Fibroblast of lung (primary cell): Measurements from ENCODE around the gene GSE1. TPM values are rescaled to one million over a fixed set of nuclear protein-coding genes. Genes with fewer than 3 reads are reported as not detected.

ENCODE experiments used
- DNase-seq, 2 donors: peaks; one replicate each; pipeline versions ENCODE4 v3.0.0 to v3.0.0-alpha.2; 2010; ENCODE audit warnings: low read depth in 2 of 2
- H2AFZ ChIP-seq: 2 replicates; pipeline ENCODE4 v1.5.1; 2012; ENCODE audit warnings: low read length, control low read depth, inconsistent platforms
- H3K27ac ChIP-seq: 2 replicates; pipeline ENCODE4 v1.5.1; 2011; ENCODE audit warnings: low read length, control low read depth; ENCODE audit not compliant: insufficient read depth
- H3K27me3 ChIP-seq: 2 replicates; pipeline ENCODE4 v1.5.1; 2011; ENCODE audit warnings: mild to moderate bottlenecking, low read length; ENCODE audit not compliant: control insufficient read depth, insufficient read depth
- H3K36me3 ChIP-seq: 2 replicates; pipeline ENCODE4 v1.5.1; 2011; ENCODE audit warnings: low read length; ENCODE audit not compliant: control insufficient read depth, insufficient read depth
- H3K4me1 ChIP-seq: 2 replicates; pipeline ENCODE4 v1.5.1; 2011; ENCODE audit warnings: low read length; ENCODE audit not compliant: control insufficient read depth, insufficient read depth; ENCODE audit errors: extremely low read depth
- H3K4me2 ChIP-seq: 2 replicates; pipeline ENCODE4 v1.5.1; 2011; ENCODE audit warnings: low read length, control low read depth; ENCODE audit not compliant: insufficient read depth; ENCODE audit errors: extremely low read depth
- H3K4me3 ChIP-seq, 4 experiments: fragments of 200-600 bp in 1 of 4; sonication (generic) in 1 of 4; replicated peaks in 1 of 4; 2 replicates each; pipeline ENCODE4 v1.5.1; 2011 to 2016; ENCODE audit warnings: low read length in 4 of 4, low read depth in 3 of 4, mild to moderate bottlenecking in 3 of 4, control low read depth in 2 of 4, inconsistent platforms in 1 of 4, mixed read lengths in 1 of 4; ENCODE audit not compliant: insufficient read depth in 1 of 4; ENCODE audit errors: control extremely low read depth in 1 of 4
- H3K79me2 ChIP-seq: 2 replicates; pipeline ENCODE4 v1.5.1; 2012; ENCODE audit warnings: mild to moderate bottlenecking, low read length, inconsistent platforms; ENCODE audit not compliant: control insufficient read depth, insufficient read depth
- H3K9ac ChIP-seq: 2 replicates; pipeline ENCODE4 v1.5.1; 2011; ENCODE audit warnings: mild to moderate bottlenecking, low read length, control low read depth; ENCODE audit not compliant: insufficient read depth
- H3K9me3 ChIP-seq: 2 replicates; pipeline ENCODE4 v1.5.1; 2012; ENCODE audit warnings: low read depth, low read length; ENCODE audit not compliant: control insufficient read depth, insufficient read depth
- H4K20me1 ChIP-seq: 2 replicates; pipeline ENCODE4 v1.5.1; 2011; ENCODE audit warnings: low read length; ENCODE audit not compliant: control insufficient read depth, insufficient read depth; ENCODE audit errors: extremely low read depth
- CTCF ChIP-seq, 2 donors: IDR thresholded peaks in 1 of 2; conservative IDR thresholded peaks in 1 of 2; 1 replicate in 1 of 2; 2 replicates in 1 of 2; pipeline ENCODE4 v1.5.1; 2011 to 2012; ENCODE audit warnings: low read length in 2 of 2, control low read depth in 1 of 2, inconsistent platforms in 1 of 2, low read depth in 1 of 2, mild to moderate bottlenecking in 1 of 2
- EZH2 ChIP-seq: IDR thresholded peaks from 2 replicates; pipeline ENCODE4 v1.5.1; 2012; ENCODE audit warnings: low read length, control low read depth, mild to moderate bottlenecking; ENCODE audit errors: missing control alignments
- polyA plus RNA-seq, 2 donors: library from polyadenylated mRNA; depleted of rRNA in 1 of 2; stranded (reverse) in 1 of 2; unstranded in 1 of 2; fragments of >200 nt; gene quantifications; 2 replicates each; pipeline ENCODE4 v1.2.1, GENCODE V29; 2011 to 2012; ENCODE audit warnings: missing spikeins in 1 of 2
- total RNA-seq: library from RNA; depleted of rRNA; stranded (reverse); fragments of >200 nt; gene quantifications from 2 replicates; pipeline ENCODE4 v1.2.1, GENCODE V29; 2014

GSE1 gene
- total and polyA plus RNA-seq, 2 donors (not counting 1 experiment from before 2014, with no cell fraction given), result 11.0 to 35.7 TPM

- no peaks in the 10 kb centered on the region for H3K79me2 ChIP-seq
Observed at GRCh38 chr16:85610446-85611193, 2.5 kb upstream of the GSE1 start.

DNA sequence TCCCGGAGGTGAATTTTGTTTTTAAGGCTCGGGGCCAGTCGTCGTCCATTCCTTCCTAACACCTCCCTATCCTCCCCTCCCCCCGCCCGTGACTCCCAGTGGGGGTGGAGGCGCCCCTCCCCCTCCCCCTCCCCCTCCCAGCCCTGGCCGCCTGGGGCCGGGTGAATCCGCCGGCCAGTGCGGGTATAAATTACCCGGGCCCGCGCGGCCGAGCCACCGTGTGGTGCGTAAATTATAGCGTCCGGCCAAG, 2.0 kb upstream of the GSE1 start:
- Histone ChIP-seq H3K27me3 (no peaks in the 10 kb centered on the region), H3K4me1 (peaks cover 27% of the 10 kb centered on the region), H2AFZ (no peak overlapping the region), H3K27ac (peak overlapping the region; percentile 91), H3K9ac (peak overlapping the region; percentile 71), H3K36me3 (no peaks in the 10 kb centered on the region), H3K9me3 (no peaks in the 10 kb centered on the region), H3K79me2 (no peaks in the 10 kb centered on the region), H3K4me3 (peak overlapping the region in 3 of 4 experiments; percentile 43 to 65 (median 43)), H4K20me1 (no peaks in the 10 kb centered on the region), H3K4me2 (peak overlapping the region; percentile 88)
- DNase-seq, result peak in 1 of 2 donors; percentile 15
- no peak for TF ChIP-seq CTCF (conservative IDR thresholded peaks at IDR 0.05 in 1 of 2, IDR thresholded peaks at IDR 0.05 in 1 of 2; ENCODE audit: low read depth in 1 of 2, low read length in 2 of 2)
- TF ChIP-seq EZH2, result no peak

More at GRCh38 chr16:85610446-85611193, 2.5 kb upstream of the GSE1 start:
- Histone ChIP-seq H4K20me1 (no peaks in the 10 kb centered on the region), H3K9me3 (no peaks in the 10 kb centered on the region), H3K4me3 (peak overlapping the region in 1 of 4 experiments; percentile 27), H3K27ac (peak overlapping the region; percentile 43), H3K4me1 (peaks cover 25% of the 10 kb centered on the region), H3K36me3 (no peaks in the 10 kb centered on the region), H2AFZ (no peak overlapping the region), H3K4me2 (peak overlapping the region; percentile 52), H3K9ac (no peak overlapping the region), H3K27me3 (no peaks in the 10 kb centered on the region)
- peak; percentile 74 to 79 for DNase-seq
- no peak for TF ChIP-seq EZH2
- TF ChIP-seq CTCF (conservative IDR thresholded peaks at IDR 0.05 in 1 of 2, IDR thresholded peaks at IDR 0.05 in 1 of 2; ENCODE audit: low read depth in 1 of 2, low read length in 2 of 2), result peak; percentile 81 to 86

DNA sequence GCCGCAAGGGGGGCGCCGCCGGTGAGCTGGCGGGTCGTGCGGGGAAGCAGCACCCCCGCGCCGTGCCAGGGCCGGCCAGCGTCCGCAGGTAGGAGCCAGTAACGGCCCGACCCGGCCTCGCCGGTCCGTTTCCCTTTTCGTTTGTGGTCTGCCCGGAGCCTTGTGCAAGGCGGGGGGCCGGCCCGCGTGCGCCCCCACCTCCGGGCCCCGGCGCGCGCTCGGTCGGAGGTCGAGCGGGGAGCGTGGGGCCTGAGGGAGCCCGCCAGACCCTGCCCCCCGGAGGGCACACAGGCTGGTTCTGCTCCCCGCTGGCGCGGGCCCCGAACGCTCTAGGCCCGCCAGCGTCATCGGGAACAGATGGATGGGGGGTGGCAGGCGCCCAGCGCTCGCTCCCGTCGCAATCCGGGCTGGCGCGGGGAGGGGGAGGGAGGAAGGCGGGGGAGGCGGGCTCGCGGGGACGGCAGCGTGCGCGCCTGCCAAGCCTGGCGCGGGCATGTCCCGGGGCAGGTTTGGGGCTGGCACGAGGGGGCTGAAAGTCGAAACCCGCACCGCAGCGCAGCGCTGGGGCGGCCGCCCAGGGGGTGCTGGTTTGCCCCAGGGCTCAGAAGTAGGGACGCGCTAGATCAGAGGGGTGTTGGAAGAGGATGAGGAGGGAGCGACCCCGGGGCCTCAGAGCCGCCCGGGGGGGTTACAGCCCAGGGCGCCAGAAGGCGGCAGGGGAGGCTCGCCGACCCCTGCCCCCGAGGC, 1.5 kb upstream of the GSE1 start:
- peak overlapping the region; percentile 88 for H3K4me2 ChIP-seq
- H4K20me1 ChIP-seq, result no peaks in the 10 kb centered on the region
- H3K4me1 ChIP-seq, result peaks cover 27% of the 10 kb centered on the region
- peak overlapping the region; percentile 91 for H3K27ac ChIP-seq
- H3K9me3 ChIP-seq, result no peaks in the 10 kb centered on the region
- no peaks in the 10 kb centered on the region for H3K27me3 ChIP-seq
- H3K79me2 ChIP-seq, result no peaks in the 10 kb centered on the region
- TF ChIP-seq CTCF (conservative IDR thresholded peaks at IDR 0.05 in 1 of 2, IDR thresholded peaks at IDR 0.05 in 1 of 2; ENCODE audit: low read depth in 1 of 2, low read length in 2 of 2) (no peak), EZH2 (no peak)
- peak; percentile 76 to 80 for DNase-seq
- H3K36me3 ChIP-seq, result no peaks in the 10 kb centered on the region
- H2AFZ ChIP-seq, result no peak overlapping the region
- H3K4me3 ChIP-seq, result peak overlapping the region; percentile 43 to 65 (median 44)
- peak overlapping the region; percentile 74 for H3K9ac ChIP-seq
